BJ (cell line): ENCODE measurements around the gene PDE4D. TPM values are rescaled to one million over a fixed set of nuclear protein-coding genes. Genes with fewer than 3 reads are reported as not detected.

ENCODE experiments used
- CTCF ChIA-PET: fragments of 350-600 bp; formaldehyde crosslinking; extraction: SDS; loops from one replicate; lab custom pipeline; 2021; ENCODE audit warnings: antibody characterized with exemption, inconsistent platforms; lab: Yijun Ruan, JAX
- POLR2A ChIA-PET: fragments of 300-600 bp; sonication (Branson Sonifier 250); formaldehyde crosslinking; extraction: SDS; loops from one replicate; lab custom pipeline; 2021; ENCODE audit warnings: antibody characterized with exemption; lab: Charles Lee
- DNase-seq: peaks from one replicate; pipeline ENCODE4 v3.0.0-alpha.2; 2011; ENCODE audit warnings: low read depth
- H3K27me3 ChIP-seq: 2 replicates; pipeline ENCODE4 v1.6.0; 2011; ENCODE audit warnings: low read length; ENCODE audit not compliant: control insufficient read depth, insufficient read depth
- H3K36me3 ChIP-seq: 2 replicates; pipeline ENCODE4 v1.5.1; 2011; ENCODE audit warnings: low read length; ENCODE audit not compliant: control insufficient read depth, insufficient read depth
- H3K4me3 ChIP-seq: 2 replicates; pipeline ENCODE4 v1.5.1; 2011; ENCODE audit warnings: low read depth, mild to moderate bottlenecking, control low read depth, low read length
- CTCF ChIP-seq: IDR thresholded peaks from 2 replicates; pipeline ENCODE4 v1.5.1; 2011; ENCODE audit warnings: low read depth, mild to moderate bottlenecking, control low read depth, inconsistent platforms, low read length, moderate library complexity; ENCODE audit not compliant: insufficient read depth
- polyA plus RNA-seq: library from polyadenylated mRNA; depleted of rRNA; stranded (reverse); fragments of >200 nt; gene quantifications from 2 replicates; pipeline ENCODE4 v1.2.3, GENCODE V29; 2011

PDE4D gene
- polyA plus RNA-seq, 1 experiment: 2.8 TPM

GRCh38 chr5:59604111-59604510 lies 289.4 kb downstream of the PDE4D start:
- no peak overlapping the region for H3K4me3 ChIP-seq
- H3K36me3 ChIP-seq: no peaks in the 10 kb centered on the region
- ChIA-PET POLR2A (no interaction called here), CTCF (no interaction called here)
- H3K27me3 ChIP-seq: no peaks in the 10 kb centered on the region
- TF ChIP-seq CTCF: no peak
- no peak for DNase-seq

GRCh38 chr5:59600998-59601397 lies 292.5 kb downstream of the PDE4D start:
- POLR2A ChIA-PET: no interaction called here

GRCh38 chr5:59600153-59600552 lies 293.4 kb downstream of the PDE4D start:
- CTCF ChIA-PET: no interaction called here
- Histone ChIP-seq H3K36me3 (no peaks in the 10 kb centered on the region), H3K27me3 (no peaks in the 10 kb centered on the region), H3K4me3 (no peak overlapping the region)
- POLR2A ChIA-PET: no interaction called here
- no peak for TF ChIP-seq CTCF
- DNase-seq: no peak

More at GRCh38 chr5:59600998-59601397, 292.5 kb downstream of the PDE4D start:
- CTCF ChIA-PET: interaction anchor here (0.6 kb wide), 1 partner anchor 18 kb away, joined by 3 read pairs; no protein-coding TSS in a partner anchor
- Histone ChIP-seq H3K4me3 (no peak overlapping the region), H3K36me3 (no peaks in the 10 kb centered on the region), H3K27me3 (no peaks in the 10 kb centered on the region)
- DNase-seq: no peak
- TF ChIP-seq CTCF: no peak

- no peaks in the 10 kb centered on the region for H3K27me3 ChIP-seq
- DNase-seq: no peak
- no peak for TF ChIP-seq CTCF
- POLR2A ChIA-PET: no interaction called here
- H3K4me3 ChIP-seq: no peak overlapping the region
- CTCF ChIA-PET: no interaction called here
- H3K36me3 ChIP-seq: no peaks in the 10 kb centered on the region
Observed at GRCh38 chr5:59599729-59600128, 293.8 kb downstream of the PDE4D start.

GRCh38 chr5:59598547-59598874 lies 295.0 kb downstream of the PDE4D start:
- POLR2A ChIA-PET: no interaction called here
- no peak for DNase-seq

More at GRCh38 chr5:59598547-59598874, 295.0 kb downstream of the PDE4D start:
- Histone ChIP-seq H3K36me3 (no peaks in the 10 kb centered on the region), H3K4me3 (no peak overlapping the region), H3K27me3 (no peaks in the 10 kb centered on the region)
- TF ChIP-seq CTCF: no peak
- CTCF ChIA-PET: no interaction called here
